H1 (cell line): ENCODE results near the gene TMEM51. TPM values are rescaled to one million over a fixed set of nuclear protein-coding genes. Genes with fewer than 3 reads are reported as not detected.

Experiments used
- CTCF ChIA-PET: fragments of 300-600 bp; sonication (Branson Sonifier 250); formaldehyde crosslinking; loops from one replicate; lab custom pipeline; 2021; ENCODE audit not compliant: partially characterized antibody; lab: Charles Lee
- POLR2A ChIA-PET: fragments of 300-600 bp; sonication (Branson Sonifier 250); formaldehyde crosslinking; loops from one replicate; lab custom pipeline; 2021; ENCODE audit warnings: inconsistent platforms; ENCODE audit not compliant: partially characterized antibody; lab: Charles Lee
- DNase-seq, 2 experiments: peaks; one replicate each; pipeline versions ENCODE4 v3.0.0 to v3.0.0-alpha.2; 2010 to 2022; ENCODE audit warnings: low spot score in 2 of 2, low read depth in 1 of 2, mixed read lengths in 1 of 2
- FAIRE-seq: peaks from 2 replicates; lab custom pipeline; 2011; peaks lifted over from hg19 to GRCh38; lab: Jason Lieb, UNC
- H2AFZ ChIP-seq: 2 replicates; pipeline ENCODE4 v1.8.1; 2012; ENCODE audit warnings: low read length, inconsistent platforms
- H2AK5ac ChIP-seq: 2 replicates; pipeline ENCODE4 v1.6.1; 2013; ENCODE audit warnings: low read depth, low read length
- H2BK120ac ChIP-seq: replicated peaks from 2 replicates; pipeline ENCODE3; 2013; ENCODE audit warnings: low read depth, low read length, inconsistent platforms
- H2BK12ac ChIP-seq: 2 replicates; pipeline ENCODE4 v1.6.1; 2013; ENCODE audit warnings: low read depth, low read length
- H2BK15ac ChIP-seq: 2 replicates; pipeline ENCODE4 v1.6.1; 2013; ENCODE audit warnings: low read length
- H2BK20ac ChIP-seq: 2 replicates; pipeline ENCODE4 v1.6.1; 2013; ENCODE audit warnings: low read length
- H2BK5ac ChIP-seq: 2 replicates; pipeline ENCODE4 v1.6.1; 2013; ENCODE audit warnings: low read depth, low read length
- H3K14ac ChIP-seq: 2 replicates; pipeline ENCODE4 v1.6.1; 2013; ENCODE audit warnings: inconsistent platforms; ENCODE audit not compliant: insufficient read length
- H3K18ac ChIP-seq: 2 replicates; pipeline ENCODE4 v1.6.1; 2013; ENCODE audit warnings: low read length; ENCODE audit errors: extremely low read depth
- H3K23ac ChIP-seq: 2 replicates; pipeline ENCODE4 v1.6.1; 2013; ENCODE audit warnings: inconsistent platforms; ENCODE audit not compliant: insufficient read length
- H3K23me2 ChIP-seq: 2 replicates; pipeline ENCODE4 v1.6.1; 2013; ENCODE audit warnings: low read depth, low read length
- H3K27ac ChIP-seq: 2 replicates; pipeline ENCODE4 v1.6.1; 2011; ENCODE audit warnings: low read depth, low read length, inconsistent platforms
- H3K27me3 ChIP-seq, 4 experiments: replicated peaks in 1 of 4; 1 replicate in 1 of 4; 2 replicates in 3 of 4; pipeline versions ENCODE4 v1.6.1 to v1.8.1; 2011 to 2013; ENCODE audit warnings: low read length in 3 of 4, mild to moderate bottlenecking in 3 of 4, inconsistent platforms in 2 of 4, mixed read lengths in 2 of 4, moderate library complexity in 1 of 4; ENCODE audit not compliant: control insufficient read depth in 3 of 4, insufficient read depth in 3 of 4; ENCODE audit errors: extremely low read depth in 1 of 4
- H3K36me3 ChIP-seq, 4 experiments: 2 replicates each; pipeline versions ENCODE4 v1.6.1 to v1.8.1; 2011 to 2013; ENCODE audit warnings: mild to moderate bottlenecking in 4 of 4, low read length in 3 of 4, moderate library complexity in 2 of 4, control low read depth in 1 of 4, inconsistent platforms in 1 of 4; ENCODE audit not compliant: insufficient read depth in 4 of 4, control insufficient read depth in 2 of 4
- H3K4ac ChIP-seq: replicated peaks from 2 replicates; pipeline ENCODE3; 2013; ENCODE audit warnings: low read length, low read depth, mixed read lengths, inconsistent platforms; ENCODE audit not compliant: insufficient read length
- H3K4me1 ChIP-seq, 4 experiments: replicated peaks in 1 of 4; 1 replicate in 1 of 4; 2 replicates in 3 of 4; pipeline versions ENCODE4 v1.6.1 to v1.8.1; 2011 to 2013; ENCODE audit warnings: low read length in 3 of 4, inconsistent platforms in 2 of 4, mixed read lengths in 1 of 4; ENCODE audit not compliant: insufficient read depth in 4 of 4, control insufficient read depth in 3 of 4
- H3K4me2 ChIP-seq, 2 experiments: 2 replicates each; pipeline versions ENCODE4 v1.6.1 to v1.8.1; 2011 to 2013; ENCODE audit warnings: low read depth in 2 of 2, low read length in 2 of 2, control low read depth in 1 of 2, inconsistent platforms in 1 of 2, mild to moderate bottlenecking in 1 of 2; ENCODE audit not compliant: insufficient read depth in 1 of 2
- H3K4me3 ChIP-seq, 4 experiments: fragments of 200-600, 300-600 bp in 1 of 4; sonication (generic), shearing (Covaris generic), sonication (Bioruptor Twin) in 1 of 4; 2 replicates each; pipeline versions ENCODE4 v1.5.1 to v1.8.1; 2011 to 2016; ENCODE audit warnings: low read length in 4 of 4, low read depth in 3 of 4, control low read depth in 2 of 4, inconsistent platforms in 2 of 4, mild to moderate bottlenecking in 2 of 4, mixed read lengths in 1 of 4, moderate library complexity in 1 of 4; ENCODE audit not compliant: insufficient read depth in 2 of 4; ENCODE audit errors: extremely low read depth in 1 of 4
- H3K56ac ChIP-seq: replicated peaks from 2 replicates; pipeline ENCODE3; 2013; ENCODE audit warnings: low read depth, mild to moderate bottlenecking, mixed read lengths, low read length, inconsistent platforms; ENCODE audit not compliant: insufficient read length
- H3K79me1 ChIP-seq: 2 replicates; pipeline ENCODE4 v1.6.1; 2013; ENCODE audit warnings: low read depth, low read length, control low read depth
- H3K79me2 ChIP-seq, 2 experiments: 2 replicates each; pipeline versions ENCODE4 v1.6.1 to v1.8.1; 2012 to 2013; ENCODE audit warnings: low read length in 2 of 2, mild to moderate bottlenecking in 2 of 2, inconsistent platforms in 1 of 2; ENCODE audit not compliant: insufficient read depth in 2 of 2, control insufficient read depth in 1 of 2
- H3K9ac ChIP-seq, 4 experiments: replicated peaks in 1 of 4; 1 replicate in 1 of 4; 2 replicates in 3 of 4; pipeline versions ENCODE4 v1.6.1 to v1.8.1; 2011 to 2013; ENCODE audit warnings: low read depth in 3 of 4, low read length in 3 of 4, control low read depth in 2 of 4, mild to moderate bottlenecking in 2 of 4, moderate library complexity in 2 of 4, inconsistent platforms in 1 of 4; ENCODE audit errors: extremely low read depth in 1 of 4
- H3K9me3 ChIP-seq, 2 experiments: 2 replicates each; pipeline versions ENCODE4 v1.6.1 to v1.8.1; 2012 to 2013; ENCODE audit warnings: mild to moderate bottlenecking in 2 of 2, moderate library complexity in 2 of 2, control low read depth in 1 of 2, inconsistent platforms in 1 of 2, low read depth in 1 of 2, low read length in 1 of 2, mixed read lengths in 1 of 2; ENCODE audit not compliant: insufficient read depth in 2 of 2
- H4K20me1 ChIP-seq, 2 experiments: replicated peaks in 1 of 2; 2 replicates each; pipeline versions ENCODE3 to v1.8.1; 2011 to 2013; ENCODE audit warnings: inconsistent platforms in 2 of 2, low read length in 2 of 2, mild to moderate bottlenecking in 1 of 2; ENCODE audit not compliant: insufficient read depth in 2 of 2, control insufficient read depth in 1 of 2
- H4K5ac ChIP-seq: 2 replicates; pipeline ENCODE4 v1.6.1; 2013; ENCODE audit warnings: low read length, low read depth, mixed read lengths, inconsistent platforms; ENCODE audit not compliant: insufficient read length
- H4K8ac ChIP-seq: 2 replicates; pipeline ENCODE4 v1.8.0; 2013; ENCODE audit warnings: mild to moderate bottlenecking, moderate library complexity, low read length, inconsistent platforms; ENCODE audit not compliant: insufficient read depth; ENCODE audit errors: extremely low read depth
- H4K91ac ChIP-seq: replicated peaks from 2 replicates; pipeline ENCODE3; 2013; ENCODE audit warnings: low read length, mixed read lengths, inconsistent platforms; ENCODE audit not compliant: insufficient read length
- HDAC2 ChIP-seq, 2 experiments: fragments of 300-600 bp in 1 of 2; sonication (generic) in 1 of 2; IDR thresholded peaks; 2 replicates each; pipeline ENCODE4 v1.6.1; 2011 to 2012; ENCODE audit warnings: low read depth in 2 of 2, low read length in 2 of 2, mild to moderate bottlenecking in 2 of 2, moderate library complexity in 2 of 2, borderline replicate concordance in 1 of 2, inconsistent platforms in 1 of 2
- RAD21 ChIP-seq, 2 experiments: IDR thresholded peaks in 1 of 2; conservative IDR thresholded peaks in 1 of 2; 2 replicates each; pipeline ENCODE4 v1.6.1; 2011; ENCODE audit warnings: low read depth in 2 of 2, low read length in 2 of 2, improper control_type of control experiment in 1 of 2, inconsistent platforms in 1 of 2, mild to moderate bottlenecking in 1 of 2, moderate library complexity in 1 of 2
- SRF ChIP-seq: IDR thresholded peaks from 2 replicates; pipeline ENCODE4 v1.6.1; 2011; ENCODE audit warnings: mild to moderate bottlenecking, low read depth, low read length, moderate library complexity
- WGBS, 2 experiments: shearing (Covaris generic) in 1 of 2; methylation state at CpG; one replicate each; pipeline versions ENCODE4 v1.1.6 to v1.1.7; 2013 to 2015; ENCODE audit warnings: low lambda C conversion rate in 2 of 2, mixed read lengths in 2 of 2, inconsistent platforms in 1 of 2, low coverage in 1 of 2, missing lambda C conversion rate in 1 of 2; ENCODE audit not compliant: insufficient replicate concordance in 2 of 2, insufficient coverage in 1 of 2, insufficient read length in 1 of 2; ENCODE audit errors: extremely low coverage in 1 of 2, missing lambda C conversion rate in 1 of 2; 5-methylcytosine and 5-hydroxymethylcytosine counted together
- polyA plus RNA-seq, 7 experiments: library from polyadenylated mRNA; depleted of rRNA in 3 of 7; stranded (reverse) in 5 of 7; unstranded in 2 of 7; fragments of >200 nt in 5 of 7; fragments of 200-250 nt in 2 of 7; gene quantifications; 1 replicate in 5 of 7; 2 replicates in 1 of 7; 4 replicates in 1 of 7; pipeline versions ENCODE4 v1.2.1 to v1.2.3, GENCODE V29; 2011 to 2013; ENCODE audit warnings: missing spikeins in 2 of 7, mixed read lengths in 2 of 7
- total RNA-seq: library from RNA; stranded (reverse); fragmentation: NEBNext Ultra II Directional; extraction: Animal tissue kit (Norgen Biotek cat#: 25700); gene quantifications from 2 replicates; pipeline ENCODE4 v1.2.1, GENCODE V29; 2021

Gene TMEM51
- total and polyA plus RNA-seq, 2 of the 8 experiments (the other 6 are each of a cell fraction or from before 2014, with no cell fraction given): 9.9 to 10.7 TPM

DNA sequence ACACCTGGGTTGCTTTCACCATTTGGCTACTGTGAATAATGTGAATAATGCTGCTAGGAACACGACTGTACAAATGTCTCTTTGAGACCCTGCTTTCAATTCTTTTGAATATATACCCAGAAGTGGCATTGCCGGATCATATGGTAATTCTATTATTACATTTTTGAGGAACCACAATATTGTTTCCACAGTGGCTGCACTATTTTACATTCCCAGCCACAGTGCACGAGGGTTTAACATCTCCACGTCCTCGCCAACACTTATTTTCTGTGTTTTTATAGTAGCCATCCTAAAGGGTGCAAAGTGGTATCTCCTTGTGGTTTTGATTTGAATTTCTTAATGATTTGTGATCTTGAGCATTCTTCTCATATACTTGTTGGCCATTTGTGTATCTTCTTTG lies 109.2 kb downstream of the TMEM51 start:
- Histone ChIP-seq H2BK20ac (no peak overlapping the region), H2AFZ (no peak overlapping the region), H4K20me1 (no peaks in the 10 kb centered on the region), H4K91ac (no peak overlapping the region), H3K4me2 (no peak overlapping the region), H3K9ac (no peak overlapping the region), H3K4me1 (peaks cover 0 to 4% (median 2%) of the 10 kb centered on the region in 4 experiments; a peak in 3 of 7 replicates), H3K18ac (no peak overlapping the region), H2AK5ac (no peak overlapping the region), H4K5ac (no peak overlapping the region), H3K27me3 (no peaks in the 10 kb centered on the region), H2BK120ac (no peak overlapping the region), H3K36me3 (no peaks in the 10 kb centered on the region), H2BK12ac (no peak overlapping the region), H3K4me3 (no peak overlapping the region), H3K9me3 (no peaks in the 10 kb centered on the region), H3K4ac (no peak overlapping the region), H3K23me2 (no peaks in the 10 kb centered on the region), H2BK15ac (no peak overlapping the region), H3K56ac (no peak overlapping the region), H3K79me2 (no peaks in the 10 kb centered on the region), H3K14ac (no peak overlapping the region), H3K79me1 (no peaks in the 10 kb centered on the region), H3K27ac (no peak overlapping the region), H4K8ac (no peak overlapping the region), H3K23ac (no peak overlapping the region), H2BK5ac (no peak overlapping the region)
- no peak for DNase-seq
- no peak for FAIRE-seq
- WGBS, 2 experiments: 89% methylated on average over 5 of the region's 5 CpGs; no CpG with 5 or more reads in 1 of the 2 experiments
- POLR2A ChIA-PET: no interaction called here
- CTCF ChIA-PET: interaction anchor here (1.3 to 4.7 kb wide), 3 partner anchors 9 to 34 kb away, joined by 3 to 45 read pairs (median 5); no protein-coding TSS in a partner anchor
- TF ChIP-seq SRF (no peak), RAD21 (IDR thresholded peaks at IDR 0.05 in 1 of 2, conservative IDR thresholded peaks at IDR 0.05 in 1 of 2; ENCODE audit: low read depth in 2 of 2, low read length in 2 of 2) (no peak), HDAC2 (IDR thresholded peaks at IDR 0.05; ENCODE audit: borderline replicate concordance in 1 of 2, low read depth in 2 of 2, low read length in 2 of 2) (no peak)
